H4 (cell line): ENCODE results near the gene PXYLP1. TPM values are rescaled to one million over a fixed set of nuclear protein-coding genes. Genes with fewer than 3 reads are reported as not detected.
A peak's percentile ranks its signal among the peaks of the same experiment; 100 is the strongest.
"Not testable (repeated sequence)": the region's sequence is repeated elsewhere in the genome, so short reads cannot be mapped to it uniquely, and the experiment has no call there.

Experiments used
- DNase-seq: peaks from one replicate; pipeline ENCODE4 v3.0.0-alpha.2; 2015; ENCODE audit warnings: low spot score
- total RNA-seq: library from RNA; depleted of rRNA; stranded (reverse); fragments of >200 nt; shearing (Covaris generic); gene quantifications from 2 replicates; pipeline ENCODE4 v1.2.3, GENCODE V29; 2014

Gene PXYLP1
- total RNA-seq, 1 experiment from 2014 or later, result 13.2 TPM

- DNase-seq, result no peak
These were observed 62.7 kb downstream of the PXYLP1 start for GRCh38 chr3:141294301-141294700.

DNA sequence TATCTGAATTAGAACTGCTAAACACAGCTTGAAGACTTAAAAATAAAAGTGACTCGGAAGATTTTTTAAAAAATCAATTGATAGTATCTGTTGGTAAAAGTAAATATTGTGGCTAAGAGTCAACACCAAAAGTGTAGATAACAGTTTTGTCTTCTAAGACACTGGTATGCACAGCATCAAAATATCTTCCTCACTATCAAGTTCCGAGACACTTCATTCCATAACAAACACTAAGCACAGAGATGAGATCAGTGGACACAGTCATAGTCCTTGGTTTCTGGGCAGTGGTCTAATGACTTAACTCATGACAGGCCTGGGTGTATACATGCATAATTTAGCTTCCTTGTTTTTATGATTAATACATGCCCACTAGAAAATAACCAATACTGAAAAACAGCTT is 63.2 kb downstream of the PXYLP1 start:
- no peak for DNase-seq

DNA sequence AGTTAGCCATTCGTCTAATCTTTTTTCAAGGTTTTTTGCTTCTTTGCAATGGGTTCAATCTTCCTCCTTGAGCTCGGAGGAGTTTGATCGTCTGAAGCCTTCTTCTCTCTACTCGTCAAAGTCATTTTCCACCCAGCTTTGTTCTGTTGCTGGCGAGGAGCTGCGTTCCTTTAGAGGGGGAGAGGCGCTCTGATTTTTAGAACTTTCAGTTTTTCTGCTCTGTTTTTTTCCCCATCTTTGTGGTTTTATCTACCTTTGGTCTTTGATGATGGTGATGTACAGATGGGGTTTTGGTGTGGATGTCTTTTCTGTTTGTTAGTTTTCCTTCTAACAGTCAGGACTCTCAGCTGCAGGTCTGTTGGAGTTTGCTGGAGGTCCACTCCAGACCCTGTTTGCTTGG is 68.8 kb downstream of the PXYLP1 start:
- not testable (repeated sequence) for DNase-seq

DNA sequence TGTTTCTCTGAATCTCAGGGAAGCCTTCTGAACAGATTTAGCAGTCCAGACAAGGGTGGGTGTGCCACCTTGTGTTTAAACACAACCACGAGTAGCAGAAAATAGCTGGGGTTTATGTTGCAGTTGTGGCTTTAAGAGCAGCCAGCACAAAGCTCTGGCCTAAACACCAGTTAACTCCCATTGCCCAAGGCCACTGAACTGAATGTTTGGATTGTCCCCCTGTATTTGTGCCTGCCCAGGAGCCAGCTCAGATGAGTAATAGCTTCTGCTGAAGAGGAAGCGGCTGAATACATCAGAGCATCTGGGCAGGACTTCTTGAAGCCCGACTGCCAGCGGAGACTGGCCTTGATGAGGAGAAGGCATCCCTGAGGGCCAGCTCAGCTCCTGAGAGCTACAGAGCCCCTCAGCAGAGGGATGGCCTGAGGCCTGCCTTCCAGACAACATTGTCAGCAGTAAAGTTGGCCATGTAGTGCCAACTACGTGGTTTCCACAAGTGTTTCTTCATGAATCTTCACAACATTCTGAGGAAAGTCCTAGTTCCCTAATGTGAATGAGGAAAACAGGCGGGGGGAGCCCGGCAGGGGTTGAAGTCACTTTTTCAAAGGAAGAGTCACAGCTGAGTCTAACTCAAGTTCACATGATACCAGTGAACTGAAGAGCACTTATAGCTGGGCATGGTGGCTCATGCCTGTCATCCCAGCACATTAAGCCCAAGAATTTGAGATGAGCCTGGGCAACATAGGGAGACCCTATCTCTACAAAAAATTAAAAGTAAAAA is 70.9 kb downstream of the PXYLP1 start:
- DNase-seq, result peak; percentile 92

DNA sequence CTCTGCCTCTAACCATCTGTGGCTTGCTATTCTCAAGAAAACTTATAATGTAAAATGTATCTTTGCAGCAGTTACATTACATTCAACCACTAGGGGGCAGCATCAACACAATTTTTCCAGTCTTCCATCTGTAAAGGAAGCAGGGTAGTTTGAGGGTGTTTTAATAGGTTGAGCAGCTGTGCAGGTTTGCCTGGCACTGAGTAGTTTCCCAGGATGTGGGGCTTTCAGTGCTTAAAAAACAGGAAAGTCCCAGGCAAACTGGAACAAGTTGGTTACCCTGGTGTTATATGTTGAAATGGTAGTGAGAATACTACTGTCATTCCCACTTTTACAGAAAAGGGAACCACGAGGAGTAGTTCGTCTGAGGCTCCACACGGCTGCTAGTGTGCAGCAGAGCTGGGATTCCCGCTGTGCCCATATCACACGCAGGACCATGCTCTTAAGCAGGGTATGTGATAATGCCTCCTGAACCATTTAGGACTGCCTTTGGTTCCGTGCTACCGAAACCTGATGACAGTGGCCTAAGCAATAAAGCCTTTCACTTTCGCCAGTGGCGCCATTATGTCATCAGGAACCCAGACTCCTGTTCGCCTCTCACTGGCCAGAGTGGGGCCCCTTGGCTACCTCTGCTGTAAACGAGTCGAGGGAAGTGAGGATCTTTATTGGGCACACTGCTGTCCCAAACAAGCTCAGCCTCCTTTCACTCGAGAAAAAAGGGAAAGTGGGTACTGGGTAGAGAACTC is 72.0 kb downstream of the PXYLP1 start:
- peak; percentile 82 for DNase-seq

DNA sequence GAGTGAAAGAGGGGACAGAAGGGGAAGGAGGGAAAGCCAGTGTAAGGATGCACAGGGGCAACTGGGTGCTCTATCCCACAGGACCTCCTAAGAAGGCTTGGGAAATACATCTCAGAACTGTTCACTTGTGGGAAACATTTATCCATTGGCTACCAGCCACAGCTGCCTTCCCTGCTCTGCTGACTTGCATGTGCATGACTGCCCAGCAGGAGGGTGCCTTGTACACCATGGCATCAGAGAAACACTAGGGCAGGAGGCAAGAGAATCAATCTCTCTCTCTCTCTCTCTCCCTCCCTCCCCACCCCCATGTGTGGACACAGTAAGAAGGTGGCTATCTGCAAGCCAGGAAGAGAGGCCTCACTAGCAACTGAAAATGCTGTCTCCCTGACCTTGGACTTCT is 73.8 kb downstream of the PXYLP1 start:
- peak; percentile 70 for DNase-seq

DNA sequence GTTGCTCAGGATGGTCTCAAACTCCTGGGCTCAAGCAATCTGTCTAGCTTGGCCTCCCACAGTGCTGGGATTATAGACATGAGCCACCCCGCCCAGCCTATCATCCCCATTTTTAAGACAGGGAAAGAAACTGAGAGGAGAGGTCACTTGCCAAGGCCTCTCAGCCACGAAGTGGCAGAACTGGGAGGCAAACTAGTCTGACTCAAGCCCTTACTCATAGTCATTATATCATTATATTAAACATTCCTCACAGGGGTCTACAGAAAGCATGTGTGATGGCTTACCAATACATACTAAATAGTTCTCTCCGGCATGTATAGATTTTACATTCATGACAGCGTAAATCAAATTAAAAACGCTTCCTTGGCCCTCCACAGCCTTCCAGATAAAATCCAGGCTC is 74.7 kb downstream of the PXYLP1 start:
- DNase-seq, result no peak

- DNase-seq, result no peak
These were observed 75.3 kb downstream of the PXYLP1 start for GRCh38 chr3:141306922-141307321.

GRCh38 chr3:141307351-141308059 is 75.9 kb downstream of the PXYLP1 start:
- no peak for DNase-seq

GRCh38 chr3:141308588-141309218 is 77.1 kb downstream of the PXYLP1 start:
- DNase-seq, result peak; percentile 80

- no peak for DNase-seq
These were observed 79.5 kb downstream of the PXYLP1 start for GRCh38 chr3:141311170-141311495.

- DNase-seq, result peak; percentile 97
These were observed 80.1 kb downstream of the PXYLP1 start for GRCh38 chr3:141311496-141312353.

GRCh38 chr3:141312354-141313092 is 80.9 kb downstream of the PXYLP1 start:
- DNase-seq, result no peak

DNA sequence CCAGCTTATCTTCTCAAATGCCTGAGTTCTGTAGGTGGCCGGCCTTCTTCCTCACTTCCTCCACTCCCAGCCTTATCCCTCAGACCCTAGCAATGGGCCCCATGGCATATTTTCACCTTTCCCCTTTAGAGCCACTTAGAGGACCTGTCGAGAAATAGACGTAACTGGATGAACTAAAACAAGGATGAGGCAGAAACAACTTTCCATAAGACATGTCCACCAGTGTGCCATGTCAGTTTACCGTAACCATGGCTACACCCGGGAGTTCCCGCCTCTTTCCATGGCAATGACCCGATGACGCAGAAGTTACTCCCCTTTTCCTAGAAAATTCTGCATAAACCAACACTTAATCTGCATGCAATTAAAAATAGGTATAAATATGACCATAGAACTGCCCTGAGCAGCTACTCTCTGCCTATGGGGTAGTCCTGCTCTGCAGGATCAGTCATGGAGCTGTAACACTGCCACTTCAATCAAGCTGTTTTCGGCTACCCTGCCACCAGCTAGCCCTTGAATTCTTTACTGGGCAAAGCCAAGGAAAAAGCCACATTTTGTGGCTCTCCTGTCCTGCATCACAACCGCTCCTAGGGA is 81.6 kb downstream of the PXYLP1 start:
- no peak for DNase-seq

GRCh38 chr3:141314415-141314814 is 82.8 kb downstream of the PXYLP1 start:
- not testable (repeated sequence) for DNase-seq

- DNase-seq, result no peak
These were observed 85.2 kb downstream of the PXYLP1 start for GRCh38 chr3:141316851-141317250.

DNA sequence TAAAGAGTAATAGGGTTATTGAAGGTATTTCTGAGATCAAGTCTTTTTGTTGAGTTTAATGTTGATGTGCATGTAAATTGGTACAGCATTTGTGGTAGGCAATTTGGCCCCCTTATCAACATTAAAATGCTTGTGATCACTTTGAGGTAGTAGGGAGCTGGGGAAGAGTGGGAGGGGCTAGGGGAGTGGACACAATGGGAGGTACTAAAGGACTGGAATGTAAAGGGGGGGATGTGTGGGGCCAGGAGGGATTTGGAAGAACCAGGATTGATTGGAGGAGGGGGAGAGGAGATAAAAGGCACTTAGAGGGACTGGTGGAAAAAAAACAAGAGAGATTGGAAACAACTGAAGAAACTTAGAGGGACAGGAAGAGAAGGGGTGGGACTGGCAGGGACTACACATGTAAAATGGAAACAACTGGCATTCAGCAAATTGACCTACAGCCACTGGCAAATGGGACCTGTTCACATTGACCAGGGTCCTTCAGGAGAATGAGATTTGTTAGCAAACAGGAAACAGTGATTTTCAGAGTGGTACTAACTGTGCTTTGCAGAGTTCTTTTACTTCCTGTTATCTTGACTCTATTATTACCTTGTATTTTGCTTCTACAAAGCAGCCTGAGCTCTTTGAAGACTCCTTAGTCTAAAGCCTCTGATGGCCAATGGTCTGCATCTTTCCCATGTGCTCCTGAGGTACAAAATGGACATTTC is 88.9 kb downstream of the PXYLP1 start:
- no peak for DNase-seq

- DNase-seq, result no peak
These were observed 89.5 kb downstream of the PXYLP1 start for GRCh38 chr3:141321109-141321497.

DNA sequence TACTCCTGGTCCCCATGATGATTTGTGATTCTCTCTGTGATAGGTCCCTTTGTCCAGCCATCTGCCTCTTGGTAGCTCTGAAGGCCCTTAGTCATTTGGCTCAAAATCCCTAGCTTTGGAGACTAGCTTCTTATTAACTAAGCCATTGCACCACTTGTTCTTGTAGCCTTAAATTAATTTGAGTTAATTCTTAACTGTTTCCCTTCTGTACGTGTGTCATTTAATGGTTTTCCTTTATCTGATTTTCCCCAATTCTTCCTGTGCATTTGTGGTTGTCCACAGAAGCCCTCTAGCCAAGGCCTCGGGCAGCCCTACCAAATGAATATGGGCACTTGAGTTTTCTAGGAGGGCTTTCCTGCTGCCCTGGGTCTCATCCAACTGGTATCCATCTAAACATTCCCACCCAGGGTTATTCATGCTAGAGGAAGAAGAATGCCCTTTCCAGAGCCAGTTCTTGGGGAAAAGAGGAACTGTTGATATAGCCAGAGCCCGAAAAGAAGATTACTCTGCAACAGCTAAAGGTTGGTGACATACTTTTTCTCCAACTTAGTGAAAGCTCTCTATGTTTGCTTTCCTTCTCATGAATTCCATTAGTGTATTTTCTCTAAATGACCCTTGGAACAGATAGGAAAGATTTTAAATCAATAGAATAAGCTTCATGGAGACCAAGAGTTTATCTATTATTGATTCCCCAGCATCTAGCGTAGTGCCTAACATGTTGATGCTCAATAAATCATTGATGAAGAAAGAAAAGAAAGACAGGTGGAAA is 92.5 kb downstream of the PXYLP1 start:
- no peak for DNase-seq
